ENCODE results near the gene NAT14.
"Not testable (repeated sequence)": the region's sequence is repeated elsewhere in the genome, so short reads cannot be mapped to it uniquely, and the experiment has no call there.

The NAT14 gene, protein sequence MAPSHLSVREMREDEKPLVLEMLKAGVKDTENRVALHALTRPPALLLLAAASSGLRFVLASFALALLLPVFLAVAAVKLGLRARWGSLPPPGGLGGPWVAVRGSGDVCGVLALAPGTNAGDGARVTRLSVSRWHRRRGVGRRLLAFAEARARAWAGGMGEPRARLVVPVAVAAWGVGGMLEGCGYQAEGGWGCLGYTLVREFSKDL

DNA sequence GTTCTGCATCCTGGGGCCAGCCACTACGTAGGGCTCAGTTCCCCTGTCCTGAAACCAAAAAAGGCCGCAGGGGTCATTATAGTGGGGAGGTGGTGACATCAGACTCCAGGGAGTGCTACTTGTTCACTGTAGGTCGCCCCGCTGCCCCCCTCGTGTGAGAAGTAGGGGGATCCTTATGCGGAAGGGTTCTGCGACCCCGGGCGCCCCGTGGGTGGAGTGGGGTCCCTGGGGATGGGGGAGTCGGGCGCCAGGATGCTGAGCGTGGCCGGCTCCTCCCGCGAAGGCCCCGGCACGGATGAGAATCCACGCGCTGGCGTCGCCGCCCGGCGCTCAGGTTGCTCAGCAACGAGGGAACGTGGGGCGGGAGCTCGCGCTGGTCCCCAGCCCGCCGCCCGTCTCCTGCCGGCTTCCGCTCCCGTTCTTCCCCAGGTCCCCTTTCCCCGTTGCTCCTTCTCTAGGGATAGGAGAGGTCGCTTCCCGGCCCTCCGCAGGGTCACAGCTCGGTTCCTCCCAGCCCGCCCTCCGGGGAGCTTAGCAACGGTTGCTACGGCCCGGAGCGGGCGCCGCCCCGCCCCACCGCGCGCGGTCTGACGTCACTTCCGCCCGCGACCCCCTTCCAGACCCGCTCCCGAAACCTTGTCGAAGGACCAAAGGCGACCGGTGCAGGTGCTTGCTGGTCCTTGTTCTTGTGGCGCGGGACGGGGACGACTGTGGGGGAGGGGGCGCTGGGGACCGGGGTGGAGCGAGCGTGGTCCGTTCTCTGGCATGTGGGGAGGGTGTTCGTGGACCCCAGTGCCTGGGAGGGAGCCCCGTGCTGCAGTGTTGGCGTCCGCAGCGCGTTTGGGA is at the start of gene NAT14:
NAT14 (plus strand) TSS at position 596 of the 846 bp plus-strand sequence. CDS start 521 bp downstream, outside the sequence.
- peak; percentile 68 to 76 (median 68) for DNase-seq

- DNase-seq: no peak
Observed at GRCh38 chr19:55436847-55437246, 48.1 kb upstream of the NAT14 start.

- DNase-seq: peak in 2 of 3 experiments; percentile 33 to 84
Observed at GRCh38 chr19:55437410-55437809, 47.6 kb upstream of the NAT14 start.

GRCh38 chr19:55439052-55439451 is 45.9 kb upstream of the NAT14 start:
- DNase-seq: no peak

DNA sequence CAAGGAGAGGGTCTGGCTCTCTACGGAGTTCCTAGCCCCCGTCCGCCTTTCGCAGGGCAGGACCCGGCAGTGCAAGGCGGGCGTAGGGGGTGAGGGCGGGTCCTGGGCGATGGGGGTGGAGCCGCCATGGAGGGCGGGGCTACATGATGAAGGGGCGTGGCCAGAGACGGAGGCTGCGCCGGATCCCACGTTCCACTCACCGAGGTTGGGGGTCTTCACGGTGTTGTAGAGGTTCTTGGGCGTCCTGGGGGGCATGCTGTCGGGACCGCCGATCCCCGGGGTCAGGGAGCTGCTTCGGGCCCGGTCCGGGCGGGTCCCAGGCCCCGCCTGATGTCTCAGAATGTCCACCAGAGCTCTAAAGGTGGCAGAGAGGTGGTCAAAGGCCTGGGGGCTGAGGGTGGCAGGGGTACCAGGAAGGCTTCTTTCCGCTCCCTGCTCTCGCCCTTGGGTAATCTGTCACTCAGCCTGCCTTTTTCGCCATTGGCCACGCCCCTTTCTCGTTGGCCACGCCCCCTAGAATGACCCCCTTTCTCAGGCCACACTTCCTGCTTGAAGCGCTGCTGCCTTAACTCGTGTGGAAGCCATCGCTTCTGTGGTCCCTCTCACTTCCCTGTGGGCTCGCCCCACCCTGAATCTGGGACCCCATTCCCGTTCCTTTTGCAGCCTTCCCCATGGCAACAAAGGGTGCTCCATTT is 44.4 kb upstream of the NAT14 start:
- peak; percentile 46 to 73 (median 64) for DNase-seq

DNA sequence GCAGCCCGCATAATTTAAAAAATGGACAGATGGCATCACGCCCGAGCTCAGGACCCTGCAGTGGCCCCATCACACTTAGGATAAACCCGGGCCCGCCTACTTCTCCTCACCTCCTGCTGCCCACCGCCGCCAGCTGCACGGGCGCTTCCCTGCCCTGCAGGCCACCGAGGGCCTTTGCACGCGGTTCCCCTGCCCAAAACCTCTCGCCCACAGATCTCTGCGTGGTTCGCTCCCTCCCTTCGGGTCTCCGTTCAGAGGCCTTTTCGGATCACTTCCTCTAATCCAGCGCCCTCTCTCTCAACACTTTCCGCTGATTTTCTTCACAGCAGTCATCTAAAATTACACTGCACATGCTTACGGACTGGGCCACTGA is 43.7 kb upstream of the NAT14 start:
- no peak for DNase-seq

DNA sequence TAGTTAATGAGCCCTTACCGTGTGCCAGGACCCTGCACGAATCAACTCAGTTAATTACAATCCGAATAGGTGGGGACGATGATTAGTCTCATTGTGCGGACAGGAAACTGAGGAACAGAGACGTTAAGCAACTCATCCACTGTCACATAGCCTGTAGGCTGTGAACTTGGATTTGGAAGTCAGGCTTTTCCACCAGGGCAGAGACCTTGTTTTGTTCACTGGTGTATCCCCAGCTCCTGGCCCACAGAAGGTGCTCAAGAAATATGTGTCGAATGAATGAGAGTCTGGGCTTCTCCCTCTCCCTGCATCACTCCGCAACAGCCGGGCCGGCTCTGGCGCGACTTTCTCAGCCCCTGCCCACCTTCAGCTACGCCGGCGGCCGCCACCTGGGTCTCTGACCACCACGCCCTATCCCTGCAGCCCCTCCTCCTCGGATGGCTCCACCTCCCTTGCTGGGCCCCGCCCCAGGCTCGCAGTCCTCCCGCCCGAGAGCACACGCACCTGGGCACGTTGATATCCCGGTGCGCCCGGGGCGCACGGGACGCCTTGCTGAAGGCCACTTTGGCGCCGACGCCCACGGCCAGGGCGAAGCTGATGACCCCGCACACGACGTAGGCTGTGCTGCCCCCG is 43.2 kb upstream of the NAT14 start:
- peak; percentile 45 to 74 (median 61) for DNase-seq

DNA sequence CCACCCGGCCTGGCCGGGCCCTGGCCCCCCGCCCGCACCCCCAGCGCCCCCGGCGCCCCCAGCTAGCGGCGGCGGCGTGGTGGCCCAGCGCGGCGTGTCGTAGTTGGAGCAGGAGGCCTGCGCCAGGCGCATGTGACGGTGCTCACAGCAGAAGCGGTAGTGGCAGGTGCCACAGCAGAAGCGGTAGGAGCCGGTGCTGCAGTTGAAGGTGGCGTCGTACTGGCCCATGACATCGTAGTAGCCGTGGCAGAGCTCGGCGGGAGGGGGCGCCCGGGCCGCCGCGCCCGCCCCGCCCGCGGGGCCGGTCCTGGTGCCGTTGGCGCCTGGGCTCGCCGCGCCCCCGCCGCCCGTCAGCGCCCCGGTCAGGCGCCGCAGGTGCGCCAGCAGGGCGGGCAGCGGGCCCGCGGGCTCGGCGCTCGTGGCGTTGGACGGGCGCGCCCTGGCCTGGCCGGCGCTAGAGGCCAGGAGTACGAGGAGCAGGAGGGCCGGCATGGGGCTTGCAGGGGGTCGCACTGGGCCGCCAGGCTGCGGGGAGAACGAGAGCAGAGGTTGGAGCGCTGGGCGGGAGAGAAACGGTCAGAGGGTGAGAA is 42.5 kb upstream of the NAT14 start:
- peak; percentile 38 to 56 (median 43) for DNase-seq

DNA sequence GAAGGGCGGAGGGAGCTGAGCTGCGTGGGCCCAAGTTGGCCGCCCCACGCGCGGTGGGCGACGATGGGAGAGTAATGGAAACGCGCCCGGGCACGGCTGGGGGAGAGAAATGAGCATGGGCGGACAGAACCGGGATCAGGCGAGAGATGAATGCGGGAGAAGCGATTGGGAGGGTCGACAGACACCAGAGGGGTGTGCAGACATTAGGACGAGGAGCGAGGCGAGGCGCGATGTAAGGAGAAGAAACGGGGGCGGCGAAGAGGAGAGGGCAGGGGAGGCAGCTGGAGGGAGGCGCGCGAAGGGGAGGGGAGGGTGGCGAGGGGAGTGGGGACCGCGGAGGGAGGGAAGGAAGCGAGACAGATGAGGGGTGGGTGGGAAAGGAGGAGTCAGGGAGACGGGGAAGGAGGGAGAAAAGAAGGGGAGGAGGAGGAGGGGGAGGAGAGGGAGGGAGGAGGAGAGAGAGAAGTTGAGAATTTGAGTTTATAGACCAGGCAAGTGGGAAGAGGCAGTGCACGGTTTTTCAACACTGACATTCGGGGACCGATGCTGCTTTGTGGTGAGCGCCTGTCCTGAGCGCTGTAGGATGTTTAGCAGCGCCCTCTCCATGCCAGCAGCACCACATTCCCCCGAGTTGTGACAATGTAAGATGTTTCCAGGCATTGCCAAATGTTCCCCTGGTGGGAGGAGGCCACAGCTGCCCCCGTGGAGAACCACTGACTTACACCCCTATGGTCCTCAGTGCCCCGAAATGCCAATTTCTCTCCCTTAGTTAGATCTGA is 41.8 kb upstream of the NAT14 start, which contains the start of gene SHISA7:
SHISA7 (minus strand) TSS at position 256 of the 779 bp plus-strand sequence. CDS start 437 bp downstream, outside the sequence.
- DNase-seq: peak in 2 of 3 experiments; percentile 29 to 52

GRCh38 chr19:55443824-55444480 is 41.0 kb upstream of the NAT14 start:
- DNase-seq: peak in 1 of 3 experiments; percentile 31

GRCh38 chr19:55444646-55445045 is 40.3 kb upstream of the NAT14 start:
- no peak for DNase-seq

- peak in 2 of 3 experiments; percentile 32 to 70 for DNase-seq
Observed at GRCh38 chr19:55446060-55446459, 38.9 kb upstream of the NAT14 start.

GRCh38 chr19:55447421-55448174 is 37.4 kb upstream of the NAT14 start:
- peak; percentile 36 to 56 (median 45) for DNase-seq

GRCh38 chr19:55448175-55448490 is 36.9 kb upstream of the NAT14 start:
- not testable (repeated sequence) for DNase-seq

DNA sequence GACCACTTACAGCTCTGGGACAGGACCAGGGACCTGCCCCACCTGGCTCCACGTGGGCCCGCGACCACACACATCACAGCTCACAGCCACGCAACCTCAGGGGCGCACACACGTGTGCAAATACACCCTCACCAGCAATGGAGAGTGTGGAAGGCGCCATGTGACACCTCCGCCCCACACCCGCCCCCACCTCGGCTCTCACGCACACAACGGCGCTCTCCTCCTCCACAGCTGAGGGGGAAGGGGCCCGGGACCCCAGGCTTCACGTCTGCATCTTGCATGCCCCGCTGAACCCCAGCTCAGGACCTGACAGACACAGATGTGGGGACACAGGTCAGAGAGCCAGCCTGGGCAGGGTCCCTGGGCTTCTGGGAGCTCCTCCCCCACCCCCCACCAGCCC is 35.5 kb upstream of the NAT14 start:
- no peak for DNase-seq

DNA sequence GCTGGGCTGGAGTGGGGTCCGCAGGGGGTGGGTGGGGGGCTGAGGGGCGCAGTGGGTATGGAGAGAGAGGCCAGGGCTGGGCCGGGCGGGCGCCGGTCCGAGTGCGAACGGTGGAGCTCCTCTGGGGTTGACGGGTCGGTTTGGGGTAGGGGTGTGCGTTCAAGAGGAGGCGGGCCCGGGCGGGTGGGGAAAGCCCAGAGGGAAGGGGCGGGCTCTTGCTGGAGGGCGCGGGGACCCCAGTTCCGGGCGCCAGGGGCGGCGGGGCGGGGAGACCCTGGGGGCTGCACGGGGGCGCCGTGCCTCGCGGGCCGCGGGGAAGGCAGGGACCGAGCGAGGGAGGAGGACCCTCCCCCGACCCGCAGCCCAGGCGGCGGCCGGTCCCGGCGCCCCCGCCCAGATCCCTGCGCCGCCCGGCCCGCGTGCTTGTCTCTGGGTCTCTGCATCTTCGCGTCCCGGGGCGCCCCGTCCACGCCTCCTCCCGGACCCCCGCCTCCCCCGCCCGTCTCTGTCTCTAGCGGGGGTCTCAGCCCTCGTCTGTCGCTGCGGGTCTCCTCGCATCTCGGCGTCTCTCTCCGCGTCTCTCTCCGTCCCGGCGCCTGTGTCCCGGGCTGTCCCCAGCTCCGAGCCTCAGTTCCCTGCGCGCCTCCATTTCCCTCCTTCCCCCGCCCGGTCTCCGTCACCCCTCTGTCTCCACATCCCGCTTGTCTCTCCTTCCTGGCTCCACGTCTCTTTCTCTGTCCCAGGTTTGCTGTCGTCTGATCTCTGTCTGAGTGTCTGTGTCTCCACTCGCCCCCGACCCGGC is 33.6 kb upstream of the NAT14 start:
- peak in 1 of 3 experiments; percentile 53 for DNase-seq

- DNase-seq: peak in 2 of 3 experiments; percentile 65 to 72
Observed at GRCh38 chr19:55451965-55452748, 32.8 kb upstream of the NAT14 start.

DNA sequence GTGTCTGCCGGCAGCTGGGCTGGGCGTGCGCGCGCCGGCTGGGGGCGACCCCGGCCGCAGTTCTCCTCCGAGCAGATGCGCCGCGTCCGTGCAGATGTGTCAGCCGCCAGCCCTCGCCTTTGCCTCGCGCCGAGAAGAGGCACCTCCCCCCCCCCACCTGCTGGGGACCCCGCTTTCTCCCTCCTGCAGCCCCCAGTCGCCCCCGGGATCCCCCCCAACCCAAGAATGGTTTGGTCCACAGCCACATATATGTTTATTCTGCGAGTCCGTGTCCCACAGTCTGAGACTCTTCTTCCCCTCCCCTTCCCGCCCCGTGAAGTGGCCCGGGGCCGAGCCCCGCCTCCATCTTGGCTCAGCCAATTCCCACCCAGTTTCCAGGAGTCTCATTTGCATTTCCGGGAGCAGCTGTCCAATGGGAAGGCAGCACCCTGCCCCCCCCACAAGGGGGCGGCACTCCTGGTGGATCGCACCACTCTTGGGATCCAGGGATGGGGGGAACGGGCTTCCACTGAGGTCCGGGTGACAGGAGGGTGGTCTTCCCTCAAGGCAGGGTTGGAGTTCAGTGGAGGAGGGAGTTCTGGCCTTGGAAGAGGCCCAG is 32.1 kb upstream of the NAT14 start:
- peak; percentile 19 to 97 (median 49) for DNase-seq
